Measurements from ENCODE around the gene ID2. TPM values are rescaled to one million over a fixed set of nuclear protein-coding genes. Genes with fewer than 3 reads are reported as not detected.

Gene ID2
- total RNA-seq, 1 donor from 2014 or later = 68.2 TPM

GRCh38 chr2:8648441-8649213, 33.2 kb upstream of the ID2 start:
- no peak for DNase-seq

GRCh38 chr2:8649718-8650117, 32.1 kb upstream of the ID2 start:
- no peak for DNase-seq

GRCh38 chr2:8650256-8650655, 31.6 kb upstream of the ID2 start:
- no peak for DNase-seq

DNA sequence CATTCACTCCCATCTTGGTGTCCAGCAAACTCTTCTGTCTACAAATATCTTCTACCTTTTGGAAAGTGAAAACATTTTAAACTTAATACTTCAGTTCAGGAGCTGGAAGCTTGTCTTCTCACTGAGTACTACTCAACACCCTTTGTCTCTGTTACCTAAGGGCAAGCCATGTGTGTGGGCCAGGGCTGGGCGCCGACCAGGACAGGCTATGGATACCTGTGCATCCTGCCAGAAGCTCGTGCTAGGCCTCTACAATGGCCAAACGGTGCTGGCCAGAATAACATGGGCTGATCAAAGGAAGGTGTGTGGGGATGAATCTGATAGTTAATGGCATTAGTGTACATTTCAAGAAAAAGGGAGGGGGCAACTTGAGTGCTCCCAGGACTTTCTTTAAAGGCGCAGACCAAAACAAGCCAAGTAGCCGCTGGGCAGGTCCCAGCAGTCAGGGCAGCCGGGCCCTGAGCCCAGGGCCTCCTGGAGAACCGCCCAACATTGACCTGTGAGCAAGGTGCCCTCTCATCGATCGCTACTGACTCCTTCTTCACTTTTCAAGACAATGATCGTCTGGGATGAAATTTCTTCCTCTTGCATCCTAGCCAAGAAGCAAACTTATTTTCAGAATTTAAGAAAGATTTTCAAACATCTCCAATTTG, 29.0 kb upstream of the ID2 start:
- DNase-seq = no peak

DNA sequence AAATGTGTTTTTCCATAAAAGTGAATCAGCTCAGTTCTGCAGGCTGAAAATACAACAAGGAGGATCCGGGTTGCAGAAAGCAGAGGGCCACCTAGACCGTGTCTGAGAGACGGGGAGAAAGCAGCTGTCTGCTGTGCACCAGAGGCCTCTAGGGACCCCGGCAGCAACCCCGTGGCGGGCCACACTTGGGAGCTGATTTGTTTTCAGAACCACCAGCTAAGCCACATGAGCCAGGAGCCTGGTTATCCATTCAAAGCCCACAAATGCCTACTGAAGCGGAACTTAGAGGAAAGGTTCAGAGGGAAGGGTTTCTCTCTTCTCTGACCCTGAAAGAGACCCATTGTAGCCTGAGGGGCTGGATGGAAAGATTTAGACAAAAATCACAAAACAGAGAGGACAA, 28.4 kb upstream of the ID2 start:
- no peak for DNase-seq

GRCh38 chr2:8654041-8654440, 27.8 kb upstream of the ID2 start:
- no peak for DNase-seq

- no peak for DNase-seq
Measured at GRCh38 chr2:8654483-8654882, 27.4 kb upstream of the ID2 start.

DNA sequence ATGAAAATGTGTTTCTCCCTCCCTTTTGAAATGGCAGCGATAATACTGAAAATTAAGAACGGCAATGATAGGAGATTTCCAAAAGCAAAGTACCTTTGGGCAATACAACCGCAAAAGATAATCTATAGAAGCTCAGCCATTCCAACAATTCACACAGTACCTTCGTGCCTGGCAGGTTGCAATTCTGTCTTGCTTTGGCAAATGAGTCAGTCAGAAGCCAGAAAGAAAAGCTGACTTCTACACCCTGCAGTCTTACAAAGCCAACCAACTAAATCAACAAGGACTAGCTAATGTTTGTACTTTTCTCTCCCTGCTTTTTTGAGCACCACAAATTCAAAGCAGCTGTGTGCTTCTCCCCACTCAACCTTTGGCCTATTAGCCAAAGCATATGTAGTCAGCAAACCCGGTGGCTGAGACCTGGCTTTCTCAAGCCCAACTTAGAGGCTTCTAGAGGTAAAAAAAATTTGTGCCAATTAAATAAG, 25.7 kb upstream of the ID2 start:
- DNase-seq = no peak

DNA sequence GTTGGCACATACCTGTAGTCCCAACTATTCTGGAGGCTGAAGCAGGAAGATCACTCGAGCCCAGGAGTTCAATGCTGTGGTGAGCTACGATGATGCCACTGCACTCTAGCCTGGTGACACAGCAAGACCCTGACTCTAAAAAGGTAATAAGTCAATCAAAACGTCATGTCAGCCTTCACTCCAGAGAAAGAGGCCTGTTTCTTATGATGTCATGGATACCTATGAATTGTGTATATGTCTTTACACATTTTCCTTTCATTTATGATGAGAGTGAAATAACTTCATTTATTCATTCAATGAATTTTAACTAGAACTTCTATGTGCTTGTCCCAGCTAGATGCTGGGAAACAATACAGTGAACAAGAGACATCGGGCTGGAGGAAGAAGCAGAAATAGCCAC, 25.0 kb upstream of the ID2 start:
- DNase-seq = no peak

GRCh38 chr2:8657423-8658062, 24.3 kb upstream of the ID2 start:
- no peak for DNase-seq

DNA sequence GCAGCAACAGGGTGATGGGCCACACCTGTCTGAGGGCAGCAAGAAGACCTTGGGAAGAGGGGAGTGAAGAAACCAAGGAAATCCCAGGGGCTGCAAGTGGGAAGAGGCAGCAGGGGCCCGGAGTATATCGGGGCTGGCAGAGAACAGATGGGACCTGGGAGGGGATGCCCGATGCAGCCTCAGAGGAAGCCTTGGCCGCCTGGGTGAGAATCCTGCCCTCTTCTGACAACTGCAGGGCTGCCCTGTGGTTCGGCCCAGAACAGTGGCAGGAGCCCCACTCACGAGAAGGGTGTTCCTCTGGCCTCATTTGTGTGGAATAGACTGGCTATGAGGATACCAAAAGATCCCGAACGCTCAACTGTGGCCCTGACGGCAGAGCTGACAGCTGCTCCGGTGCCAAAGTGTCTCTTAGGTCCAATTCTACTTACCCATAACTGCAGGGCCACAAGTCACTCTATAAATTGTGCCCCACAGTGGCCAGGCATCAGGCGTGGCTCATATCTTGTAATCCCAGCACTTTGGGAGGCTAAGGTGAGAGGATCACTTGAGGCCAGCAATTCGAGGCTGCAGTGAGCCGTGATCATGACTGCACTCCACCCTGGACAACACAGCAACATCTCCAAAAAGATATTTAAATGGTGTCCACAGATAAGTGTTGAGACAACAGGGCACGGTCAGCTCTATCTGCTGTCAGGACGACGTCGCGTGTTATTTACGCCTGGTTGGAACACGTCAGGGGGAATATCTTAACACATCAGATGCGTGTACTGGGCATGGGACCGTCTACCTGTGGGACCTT, 23.6 kb upstream of the ID2 start:
- DNase-seq = no peak

- no peak for DNase-seq
Measured at GRCh38 chr2:8659092-8659734, 22.6 kb upstream of the ID2 start.

DNA sequence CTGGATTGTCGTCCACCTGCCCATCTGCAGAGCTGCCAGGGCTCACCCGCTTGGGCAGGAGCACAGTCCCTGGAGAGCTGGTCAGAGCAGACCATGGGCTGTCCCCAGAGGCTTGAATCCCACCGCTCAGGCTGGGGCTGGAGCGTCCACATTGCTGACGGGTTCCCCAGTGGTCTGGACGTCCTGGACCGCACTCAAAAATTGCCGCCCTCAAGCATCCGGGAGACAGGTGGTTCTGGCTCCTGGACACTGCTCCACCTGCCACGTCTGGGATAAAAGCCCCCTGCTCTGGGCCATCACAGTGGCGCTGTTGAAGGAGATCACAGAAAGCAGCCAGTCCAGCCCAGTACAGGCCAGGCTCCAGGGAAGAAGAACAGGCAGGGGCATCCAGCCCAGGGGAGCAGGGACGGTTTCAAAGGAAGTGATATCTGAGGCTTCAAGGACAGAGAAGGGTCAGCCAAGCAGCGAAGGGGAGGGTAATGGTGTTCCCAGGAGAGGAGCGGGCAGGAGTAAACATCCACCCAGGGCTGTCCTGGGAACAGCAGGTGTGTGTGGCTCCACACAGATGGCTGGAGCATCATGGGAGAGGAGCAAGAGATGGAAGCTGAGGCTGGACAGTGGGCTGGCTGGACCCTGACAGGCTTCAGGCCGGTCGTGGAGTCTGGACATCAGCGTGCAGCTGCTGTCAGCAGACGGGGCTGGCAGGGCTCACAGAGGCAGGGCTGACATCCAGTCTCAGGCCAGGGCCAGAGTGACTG, 21.9 kb upstream of the ID2 start:
- no peak for DNase-seq

DNA sequence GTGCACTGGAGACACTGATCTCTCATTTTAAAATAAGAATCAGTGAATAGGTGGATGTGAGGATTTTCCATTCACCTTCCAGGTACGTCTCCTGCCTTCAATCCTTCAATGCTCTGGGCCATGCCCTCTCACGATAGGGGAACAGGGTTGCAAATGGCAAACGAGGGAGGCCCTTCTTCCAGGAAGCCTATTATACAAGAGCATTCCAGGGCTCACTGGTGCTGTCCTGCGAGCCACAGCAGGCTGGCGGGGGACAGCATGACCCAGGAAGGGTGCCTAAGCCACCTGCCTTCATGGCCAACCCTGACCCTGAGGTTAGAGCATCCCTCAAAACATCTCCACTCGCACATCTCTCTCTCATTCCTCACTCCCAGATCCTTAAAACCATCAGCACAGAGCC, 20.6 kb upstream of the ID2 start:
- DNase-seq = no peak

DNA sequence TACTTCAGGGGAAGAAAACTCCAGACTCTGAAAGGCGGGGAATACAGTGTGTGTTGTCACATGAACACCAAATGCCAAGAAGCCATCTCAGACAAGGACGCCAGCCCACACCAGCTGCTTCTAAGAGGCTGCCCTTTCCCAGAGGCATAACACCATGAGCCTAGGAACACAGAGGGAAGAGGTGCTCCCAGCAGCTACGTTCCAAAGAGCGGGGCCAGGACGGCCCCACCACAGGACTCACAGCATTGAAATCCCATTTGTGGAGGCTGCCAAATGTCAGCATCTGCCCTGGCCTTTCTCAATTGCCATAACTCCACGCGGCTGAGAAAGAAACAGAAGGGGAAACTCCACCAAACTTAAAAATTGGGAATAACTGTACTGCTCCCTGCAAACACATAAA, 20.1 kb upstream of the ID2 start:
- no peak for DNase-seq

DNA sequence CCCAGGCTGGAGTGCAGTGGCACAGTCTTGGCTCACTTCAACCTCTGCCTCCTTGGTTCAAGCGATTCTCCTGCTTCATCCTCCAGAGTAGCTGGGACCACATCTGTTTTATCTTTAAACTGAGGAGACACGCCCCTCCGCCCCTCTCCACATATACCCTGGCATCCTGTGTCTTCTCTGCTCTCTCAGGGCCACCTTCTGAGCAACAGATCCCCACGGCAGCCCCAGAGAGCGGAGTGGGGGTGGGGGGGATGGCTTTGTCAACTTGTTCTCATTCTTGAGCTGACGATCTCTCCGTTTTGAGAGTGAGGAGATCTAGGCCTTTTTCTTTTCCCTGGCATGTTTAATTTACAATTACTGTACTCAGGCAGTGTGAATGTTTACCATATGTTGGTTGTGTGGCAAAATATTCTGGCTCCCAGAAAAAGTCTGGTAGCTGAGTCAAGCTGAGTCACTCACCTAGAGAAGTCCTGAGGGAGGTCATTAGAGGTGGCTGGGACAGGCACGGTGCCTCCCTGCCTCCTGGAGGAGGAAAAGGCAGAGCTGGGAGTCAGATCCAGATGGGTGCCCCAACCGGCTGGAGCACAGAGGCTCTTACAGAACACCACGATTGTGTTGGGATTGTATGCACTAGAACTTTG, 19.5 kb upstream of the ID2 start:
- no peak for DNase-seq

GRCh38 chr2:8663997-8664396, 17.9 kb upstream of the ID2 start:
- no peak for DNase-seq

- no peak for DNase-seq
Measured at GRCh38 chr2:8666581-8666980, 15.3 kb upstream of the ID2 start.

- DNase-seq = no peak
Measured at GRCh38 chr2:8667896-8668512, 13.9 kb upstream of the ID2 start.

GRCh38 chr2:8669157-8669817, 12.6 kb upstream of the ID2 start:
- no peak for DNase-seq

Measured in dermis blood vessel endothelial cell (primary cell).